ENCODE results near the gene NEK10.

The NEK10 gene

DNA sequence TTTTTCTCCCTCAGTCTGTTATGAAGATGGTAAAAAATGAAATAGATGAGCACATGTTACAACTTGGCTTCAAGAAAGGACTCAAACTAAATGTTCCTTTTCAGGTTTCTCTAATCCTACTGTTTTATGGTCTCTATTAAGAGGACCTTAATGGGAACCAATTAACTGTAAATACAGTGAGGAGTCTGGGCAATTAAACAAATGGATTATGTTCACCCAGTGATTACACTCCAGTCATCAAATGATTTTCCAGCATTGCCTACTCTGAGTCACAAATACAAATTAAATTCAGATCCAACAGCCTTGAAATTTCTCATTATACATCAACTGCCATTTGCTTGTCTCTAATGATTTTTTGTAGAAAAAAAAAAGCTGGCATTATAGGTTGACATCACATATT is 129.2 kb downstream of the NEK10 start:
- no peak overlapping the region for H3K4me3 ChIP-seq (ENCODE audit: extremely low read depth, insufficient read depth, low read length, poor library complexity, severe bottlenecking)
- H3K27ac ChIP-seq (ENCODE audit: low read depth, low read length, severe bottlenecking), result no peak overlapping the region
- no peaks in the 10 kb centered on the region for H3K4me1 ChIP-seq (ENCODE audit: control insufficient read depth, insufficient read depth, low read length, poor library complexity, severe bottlenecking)
- peaks cover 16% of the 10 kb centered on the region for H3K9me3 ChIP-seq (ENCODE audit: control insufficient read depth, low read length)
- H3K36me3 ChIP-seq (ENCODE audit: control insufficient read depth, insufficient read depth, low read length), result no peaks in the 10 kb centered on the region

DNA sequence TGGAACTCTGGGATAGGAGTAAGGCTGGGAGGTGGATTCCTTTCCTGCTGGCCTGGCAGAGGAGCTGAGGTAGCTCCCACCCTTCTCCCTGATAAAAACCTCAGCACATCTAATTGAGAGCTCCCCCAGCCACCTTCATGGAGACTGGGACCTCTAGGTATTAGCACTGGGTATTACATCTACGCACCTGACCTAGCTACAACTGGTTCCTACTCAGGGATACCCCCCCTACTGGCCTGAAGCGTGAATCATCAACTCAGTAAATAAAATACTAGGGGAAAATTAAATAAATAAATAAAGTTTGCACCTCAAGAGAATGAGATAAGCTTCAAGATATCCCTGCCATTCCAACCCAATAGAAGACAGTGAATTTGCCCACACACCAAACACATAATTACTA is 140.4 kb downstream of the NEK10 start:
- H3K27ac ChIP-seq (ENCODE audit: low read depth, low read length, severe bottlenecking), result no peak overlapping the region
- WGBS, 2 experiments (ENCODE audit: insufficient coverage in 2 of 2), result no CpG with 5 or more reads among the region's 2 CpGs
- H3K4me3 ChIP-seq (ENCODE audit: extremely low read depth, insufficient read depth, low read length, poor library complexity, severe bottlenecking), result no peak overlapping the region
- no peaks in the 10 kb centered on the region for H3K9me3 ChIP-seq (ENCODE audit: control insufficient read depth, low read length)
- no peaks in the 10 kb centered on the region for H3K36me3 ChIP-seq (ENCODE audit: control insufficient read depth, insufficient read depth, low read length)
- H3K4me1 ChIP-seq (ENCODE audit: control insufficient read depth, insufficient read depth, low read length, poor library complexity, severe bottlenecking), result no peaks in the 10 kb centered on the region

DNA sequence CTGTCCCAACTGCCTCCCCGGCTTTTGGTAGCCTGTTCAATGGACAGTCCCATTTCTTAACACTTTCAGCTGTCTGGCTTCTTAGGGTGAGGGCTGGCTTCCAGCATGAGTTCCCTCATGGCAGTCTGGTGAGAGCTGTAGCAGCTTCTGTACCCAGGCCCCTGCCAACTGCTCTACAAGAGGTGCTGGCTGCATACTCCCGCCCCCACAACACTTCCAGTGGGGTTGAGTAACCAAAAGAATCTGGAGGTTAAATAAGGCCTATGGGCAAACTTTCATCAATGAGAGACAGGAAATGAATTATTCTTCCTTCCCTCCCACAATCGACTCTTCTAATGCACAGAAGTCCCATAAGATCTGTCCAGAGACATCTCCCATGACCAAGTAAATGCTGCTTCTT is 145.0 kb downstream of the NEK10 start:
- Histone ChIP-seq H3K4me1 (ENCODE audit: control insufficient read depth, insufficient read depth, low read length, poor library complexity, severe bottlenecking) (no peaks in the 10 kb centered on the region), H3K36me3 (ENCODE audit: control insufficient read depth, insufficient read depth, low read length) (no peaks in the 10 kb centered on the region), H3K4me3 (ENCODE audit: extremely low read depth, insufficient read depth, low read length, poor library complexity, severe bottlenecking) (no peak overlapping the region), H3K9me3 (ENCODE audit: control insufficient read depth, low read length) (peaks cover 2% of the 10 kb centered on the region), H3K27ac (ENCODE audit: low read depth, low read length, severe bottlenecking) (no peak overlapping the region)
- WGBS, 2 experiments (ENCODE audit: insufficient coverage in 2 of 2), result 71 to 100% methylated on average over 2 to 3 of the region's 3 CpGs

DNA sequence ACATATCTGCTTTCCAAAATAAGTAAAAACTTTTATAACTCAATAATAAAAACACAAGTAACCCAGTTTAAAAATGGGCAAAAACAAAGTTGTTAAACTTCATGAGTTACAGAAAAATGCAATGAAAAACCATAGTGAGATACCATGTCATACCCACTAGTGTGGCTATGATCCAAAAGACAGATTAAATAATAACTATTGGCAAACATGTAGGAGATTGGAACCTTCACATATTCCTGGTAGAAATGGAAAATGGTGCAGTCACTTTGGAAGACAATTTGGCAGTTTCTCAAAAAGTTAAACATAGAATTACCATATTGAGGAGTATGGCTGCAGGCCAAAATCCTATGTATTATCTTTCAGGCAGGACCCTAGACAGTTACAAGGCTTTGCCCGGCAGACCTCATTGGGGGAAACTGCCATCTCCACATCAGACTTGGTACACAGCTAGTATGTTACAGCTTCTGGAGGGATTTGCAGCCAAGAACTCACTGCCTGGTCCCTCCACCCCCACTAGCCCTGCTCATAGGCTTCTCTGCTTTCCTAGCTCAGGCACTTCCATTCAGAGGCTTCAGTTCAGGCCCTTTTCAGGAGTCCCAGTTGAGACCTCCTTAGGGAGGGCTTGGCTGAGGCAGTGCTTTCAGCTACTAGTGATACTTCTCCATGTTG is 147.8 kb downstream of the NEK10 start:
- Histone ChIP-seq H3K36me3 (ENCODE audit: control insufficient read depth, insufficient read depth, low read length) (no peaks in the 10 kb centered on the region), H3K9me3 (ENCODE audit: control insufficient read depth, low read length) (peaks cover 2% of the 10 kb centered on the region), H3K27ac (ENCODE audit: low read depth, low read length, severe bottlenecking) (no peak overlapping the region), H3K4me3 (ENCODE audit: extremely low read depth, insufficient read depth, low read length, poor library complexity, severe bottlenecking) (no peak overlapping the region), H3K4me1 (ENCODE audit: control insufficient read depth, insufficient read depth, low read length, poor library complexity, severe bottlenecking) (no peaks in the 10 kb centered on the region)
- 88 to 100% methylated on average over 1 of the region's 1 CpG for WGBS, 2 experiments (ENCODE audit: insufficient coverage in 2 of 2)

DNA sequence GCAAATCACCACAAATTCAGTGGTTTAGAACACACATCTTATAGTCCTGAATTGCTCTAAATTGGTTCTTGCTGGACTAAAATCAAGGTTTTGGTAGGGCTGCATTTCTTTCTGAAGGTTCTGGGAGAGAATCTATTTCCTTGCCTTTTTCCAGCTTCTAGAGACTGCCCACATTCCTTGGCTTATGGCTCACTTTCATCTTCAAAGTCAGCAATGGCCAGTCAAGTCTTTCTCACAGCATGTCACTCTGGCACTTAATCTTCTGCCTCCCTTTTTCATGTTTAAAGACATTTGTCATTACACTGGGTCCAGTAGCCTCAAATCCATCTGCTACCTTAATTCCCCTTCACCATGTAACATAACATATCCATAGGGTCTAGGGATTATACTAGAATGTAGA is 149.0 kb downstream of the NEK10 start:
- Histone ChIP-seq H3K27ac (ENCODE audit: low read depth, low read length, severe bottlenecking) (no peak overlapping the region), H3K4me1 (ENCODE audit: control insufficient read depth, insufficient read depth, low read length, poor library complexity, severe bottlenecking) (no peaks in the 10 kb centered on the region), H3K4me3 (ENCODE audit: extremely low read depth, insufficient read depth, low read length, poor library complexity, severe bottlenecking) (no peak overlapping the region), H3K36me3 (ENCODE audit: control insufficient read depth, insufficient read depth, low read length) (no peaks in the 10 kb centered on the region), H3K9me3 (ENCODE audit: control insufficient read depth, low read length) (peaks cover 2% of the 10 kb centered on the region)

DNA sequence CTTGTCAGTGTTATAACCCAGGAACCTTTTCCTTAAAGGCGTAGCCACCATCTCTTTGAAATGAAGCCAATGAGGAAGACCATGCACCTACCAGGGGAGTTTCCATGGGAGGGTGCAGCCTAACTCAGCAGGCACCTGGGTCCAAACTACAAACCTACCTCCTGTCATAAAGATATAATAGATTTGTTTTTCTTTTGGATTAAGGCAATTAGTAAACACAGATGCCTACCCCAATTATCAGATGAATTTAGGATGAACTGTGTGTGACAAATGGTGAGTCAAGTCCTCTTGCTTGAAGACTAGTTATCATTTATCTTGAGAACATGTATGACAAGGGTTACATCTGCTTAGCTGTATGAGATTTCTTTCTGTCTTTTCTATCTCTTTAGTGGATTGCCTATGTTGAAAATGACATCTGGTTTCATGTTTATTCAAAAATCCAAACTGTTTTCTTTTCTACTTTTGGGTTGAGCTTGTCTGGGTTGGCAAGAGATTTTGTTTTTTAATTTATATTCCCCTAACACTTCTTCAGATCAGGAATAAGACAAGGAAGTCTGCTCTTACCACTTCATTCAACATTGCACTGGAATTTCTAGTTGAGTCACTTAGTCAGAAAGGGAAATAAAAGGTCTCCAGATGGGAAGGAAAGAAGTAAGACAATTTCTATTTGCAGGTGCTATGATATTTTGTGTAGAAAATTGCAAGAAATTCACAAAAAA is 149.9 kb downstream of the NEK10 start:
- no peak overlapping the region for H3K4me3 ChIP-seq (ENCODE audit: extremely low read depth, insufficient read depth, low read length, poor library complexity, severe bottlenecking)
- H3K27ac ChIP-seq (ENCODE audit: low read depth, low read length, severe bottlenecking), result no peak overlapping the region
- H3K9me3 ChIP-seq (ENCODE audit: control insufficient read depth, low read length), result peaks cover 2% of the 10 kb centered on the region
- H3K4me1 ChIP-seq (ENCODE audit: control insufficient read depth, insufficient read depth, low read length, poor library complexity, severe bottlenecking), result no peaks in the 10 kb centered on the region
- no peaks in the 10 kb centered on the region for H3K36me3 ChIP-seq (ENCODE audit: control insufficient read depth, insufficient read depth, low read length)
- WGBS, 2 experiments (ENCODE audit: insufficient coverage in 2 of 2), result 86% methylated on average over 1 of the region's 1 CpG; no CpG with 5 or more reads in 1 of the 2 experiments

DNA sequence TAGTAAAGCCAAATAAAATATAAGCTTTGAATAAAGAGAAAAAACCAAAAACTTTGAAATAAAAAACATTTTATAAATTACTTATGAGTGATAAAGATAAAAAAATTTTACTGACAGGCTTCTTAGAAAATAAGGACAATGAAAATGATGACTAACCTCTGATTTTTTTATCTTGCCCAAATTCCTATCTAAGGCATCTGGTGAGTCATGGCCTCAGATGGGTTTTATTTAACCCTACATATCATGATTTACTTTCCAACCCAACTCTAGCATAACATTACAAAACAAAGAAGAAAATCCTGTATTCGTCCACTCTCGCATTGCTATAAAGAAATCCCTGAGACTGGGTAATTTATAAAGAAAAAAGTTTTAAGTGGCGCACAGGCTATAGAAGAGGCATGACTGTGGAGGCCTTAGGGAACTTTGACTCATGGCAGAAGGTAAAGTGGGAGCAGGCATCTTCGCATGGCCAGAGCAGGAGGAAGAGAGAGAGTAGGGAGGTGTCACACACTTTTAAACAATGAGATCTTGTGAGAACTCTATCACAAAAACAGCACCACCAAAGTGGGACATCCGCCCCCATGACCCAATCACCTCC is 152.1 kb downstream of the NEK10 start:
- no peak overlapping the region for H3K27ac ChIP-seq (ENCODE audit: low read depth, low read length, severe bottlenecking)
- no peak overlapping the region for H3K4me3 ChIP-seq (ENCODE audit: extremely low read depth, insufficient read depth, low read length, poor library complexity, severe bottlenecking)
- no peaks in the 10 kb centered on the region for H3K4me1 ChIP-seq (ENCODE audit: control insufficient read depth, insufficient read depth, low read length, poor library complexity, severe bottlenecking)
- peaks cover 2% of the 10 kb centered on the region for H3K9me3 ChIP-seq (ENCODE audit: control insufficient read depth, low read length)
- 89 to 93% methylated on average over 3 of the region's 5 CpGs for WGBS, 2 experiments (ENCODE audit: insufficient coverage in 2 of 2)
- no peaks in the 10 kb centered on the region for H3K36me3 ChIP-seq (ENCODE audit: control insufficient read depth, insufficient read depth, low read length)

DNA sequence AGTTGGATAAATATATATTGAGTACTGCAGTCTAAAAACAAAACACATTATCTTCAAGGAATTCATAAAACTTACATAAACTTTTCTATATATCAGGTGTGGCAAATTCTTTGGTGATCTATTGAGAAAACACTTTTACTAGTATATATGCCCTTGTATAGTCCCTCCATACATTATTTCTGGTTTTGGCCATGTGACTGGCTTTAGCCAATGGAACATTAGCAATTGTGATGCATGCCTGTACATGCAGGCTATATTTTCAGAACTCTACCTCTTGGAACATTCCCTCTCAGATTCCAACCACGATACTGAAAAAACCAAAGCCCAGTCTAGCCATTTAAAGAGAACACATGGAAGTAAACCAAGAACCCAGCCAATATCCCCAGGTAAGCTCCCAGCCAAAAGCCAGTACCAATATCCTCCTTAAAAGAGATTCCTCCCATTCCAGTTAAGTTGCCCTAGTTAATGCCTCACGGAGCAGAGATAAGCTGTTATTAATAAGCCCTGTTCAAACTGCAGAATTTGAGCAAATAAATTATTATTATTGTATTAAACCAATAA is 152.8 kb downstream of the NEK10 start:
- WGBS, 2 experiments (ENCODE audit: insufficient coverage in 2 of 2), result 86% methylated on average over 1 of the region's 2 CpGs; no CpG with 5 or more reads in 1 of the 2 experiments
- H3K36me3 ChIP-seq (ENCODE audit: control insufficient read depth, insufficient read depth, low read length), result no peaks in the 10 kb centered on the region

DNA sequence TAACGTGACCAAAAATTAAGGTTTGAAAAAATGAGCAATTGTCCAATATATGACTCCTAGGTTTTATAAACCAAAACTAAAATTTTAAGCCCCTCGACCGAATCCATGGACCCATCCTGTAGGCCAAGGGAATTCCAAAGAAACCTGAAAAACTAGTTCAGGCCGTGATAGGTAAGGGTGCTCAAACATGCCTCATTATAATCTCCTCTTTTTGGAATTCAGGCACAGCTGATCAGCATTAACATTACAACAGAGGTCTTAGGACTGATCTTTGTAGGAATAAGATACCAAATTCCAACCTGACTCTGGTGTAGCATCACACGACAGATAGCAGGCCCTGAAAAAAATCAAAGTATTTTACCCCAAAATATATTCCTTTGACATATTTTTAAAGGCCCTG is 155.7 kb downstream of the NEK10 start:
- Histone ChIP-seq H3K27ac (ENCODE audit: low read depth, low read length, severe bottlenecking) (no peak overlapping the region), H3K36me3 (ENCODE audit: control insufficient read depth, insufficient read depth, low read length) (no peaks in the 10 kb centered on the region), H3K9me3 (ENCODE audit: control insufficient read depth, low read length) (no peaks in the 10 kb centered on the region), H3K4me3 (ENCODE audit: extremely low read depth, insufficient read depth, low read length, poor library complexity, severe bottlenecking) (no peak overlapping the region), H3K4me1 (ENCODE audit: control insufficient read depth, insufficient read depth, low read length, poor library complexity, severe bottlenecking) (no peaks in the 10 kb centered on the region)
- WGBS, 2 experiments (ENCODE audit: insufficient coverage in 2 of 2), result 62 to 93% methylated on average over 3 to 4 of the region's 5 CpGs

More for the DNA sequence above, 152.8 kb downstream of the NEK10 start:
- H3K4me1 ChIP-seq (ENCODE audit: control insufficient read depth, insufficient read depth, low read length, poor library complexity, severe bottlenecking), result no peaks in the 10 kb centered on the region
- no peak overlapping the region for H3K27ac ChIP-seq (ENCODE audit: low read depth, low read length, severe bottlenecking)
- H3K4me3 ChIP-seq (ENCODE audit: extremely low read depth, insufficient read depth, low read length, poor library complexity, severe bottlenecking), result no peak overlapping the region
- peaks cover 2% of the 10 kb centered on the region for H3K9me3 ChIP-seq (ENCODE audit: control insufficient read depth, low read length)

DNA sequence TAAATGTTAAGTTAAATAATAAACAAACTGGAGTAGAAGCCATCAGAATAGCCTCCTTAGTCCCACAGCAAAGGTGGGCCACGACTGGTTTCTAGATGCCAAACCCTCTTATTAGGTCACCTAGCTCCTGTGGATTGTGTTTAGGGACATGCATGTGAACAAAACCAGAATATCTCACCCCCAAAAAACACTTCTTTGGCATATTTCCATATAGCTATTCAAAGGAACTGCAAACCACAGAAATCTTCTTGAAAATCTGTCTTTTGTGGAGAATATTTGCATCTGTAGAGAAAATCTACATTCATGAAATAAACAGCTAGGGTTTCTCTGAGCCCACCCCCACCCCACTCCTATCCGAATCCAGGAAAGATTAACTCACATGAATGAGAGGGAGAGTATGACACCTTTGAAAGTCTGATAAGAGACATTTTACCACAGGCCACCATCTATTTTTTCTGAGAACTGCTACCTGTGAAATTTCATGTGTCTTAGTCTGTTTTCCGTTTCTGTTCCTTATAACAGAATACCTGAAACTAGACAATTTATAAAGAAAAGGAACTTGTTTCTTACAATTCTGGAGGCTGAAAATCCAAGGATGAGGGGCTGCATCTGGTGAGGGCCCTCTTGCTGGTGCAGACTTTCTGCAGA is 159.4 kb downstream of the NEK10 start:
- Histone ChIP-seq H3K27ac (ENCODE audit: low read depth, low read length, severe bottlenecking) (no peak overlapping the region), H3K4me3 (ENCODE audit: extremely low read depth, insufficient read depth, low read length, poor library complexity, severe bottlenecking) (no peak overlapping the region), H3K36me3 (ENCODE audit: control insufficient read depth, insufficient read depth, low read length) (no peaks in the 10 kb centered on the region), H3K4me1 (ENCODE audit: control insufficient read depth, insufficient read depth, low read length, poor library complexity, severe bottlenecking) (no peaks in the 10 kb centered on the region), H3K9me3 (ENCODE audit: control insufficient read depth, low read length) (no peaks in the 10 kb centered on the region)
- WGBS, 2 experiments (ENCODE audit: insufficient coverage in 2 of 2), result no CpG with 5 or more reads among the region's 3 CpGs
